ENCODE results near the gene EMILIN1.

DNA sequence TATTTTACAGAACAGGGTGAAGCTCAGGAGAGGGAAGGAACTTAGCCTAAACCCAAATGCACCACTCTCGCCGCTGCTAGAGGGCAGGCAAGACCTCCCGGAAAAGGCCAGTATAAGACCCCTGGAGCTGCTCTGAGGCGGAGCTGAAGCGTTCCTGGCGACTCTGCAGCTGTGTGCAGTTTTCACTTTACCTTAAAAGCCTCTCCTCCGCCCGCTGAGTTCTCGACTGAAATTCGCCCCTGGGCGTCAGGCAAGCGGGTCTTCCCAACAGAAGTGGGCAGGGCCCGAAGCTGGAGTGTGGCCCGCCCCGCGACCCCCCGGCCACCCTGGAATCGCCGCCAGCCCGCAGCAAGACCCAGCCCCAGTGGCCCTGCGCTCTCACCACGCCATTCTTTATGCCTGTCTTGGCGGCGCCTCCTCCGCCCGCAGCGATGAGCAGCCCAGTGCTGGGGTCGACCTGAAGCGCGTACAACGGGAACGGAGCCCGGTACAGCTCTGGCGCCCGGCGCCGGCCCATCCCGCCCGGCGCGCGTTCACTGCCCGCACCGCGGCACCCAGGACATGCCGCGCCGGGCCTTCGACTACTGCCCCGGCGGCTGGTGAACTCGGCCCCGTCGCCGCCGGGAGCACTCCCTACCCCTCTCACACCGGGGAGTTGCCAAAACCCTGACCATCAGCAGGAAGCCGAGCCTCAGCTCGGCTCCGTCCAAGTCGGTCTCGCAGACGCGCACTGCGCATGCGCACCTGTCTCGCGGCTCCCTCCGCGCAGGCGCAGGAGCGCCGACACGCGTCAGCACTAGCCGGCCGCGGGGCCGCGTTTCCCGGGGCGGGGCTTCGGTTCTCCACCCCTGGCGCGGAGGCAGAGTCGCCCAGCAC, 55.7 kb downstream of the EMILIN1 start, which contains the start of gene PREB:
- TF ChIP-seq, protein P1, sequence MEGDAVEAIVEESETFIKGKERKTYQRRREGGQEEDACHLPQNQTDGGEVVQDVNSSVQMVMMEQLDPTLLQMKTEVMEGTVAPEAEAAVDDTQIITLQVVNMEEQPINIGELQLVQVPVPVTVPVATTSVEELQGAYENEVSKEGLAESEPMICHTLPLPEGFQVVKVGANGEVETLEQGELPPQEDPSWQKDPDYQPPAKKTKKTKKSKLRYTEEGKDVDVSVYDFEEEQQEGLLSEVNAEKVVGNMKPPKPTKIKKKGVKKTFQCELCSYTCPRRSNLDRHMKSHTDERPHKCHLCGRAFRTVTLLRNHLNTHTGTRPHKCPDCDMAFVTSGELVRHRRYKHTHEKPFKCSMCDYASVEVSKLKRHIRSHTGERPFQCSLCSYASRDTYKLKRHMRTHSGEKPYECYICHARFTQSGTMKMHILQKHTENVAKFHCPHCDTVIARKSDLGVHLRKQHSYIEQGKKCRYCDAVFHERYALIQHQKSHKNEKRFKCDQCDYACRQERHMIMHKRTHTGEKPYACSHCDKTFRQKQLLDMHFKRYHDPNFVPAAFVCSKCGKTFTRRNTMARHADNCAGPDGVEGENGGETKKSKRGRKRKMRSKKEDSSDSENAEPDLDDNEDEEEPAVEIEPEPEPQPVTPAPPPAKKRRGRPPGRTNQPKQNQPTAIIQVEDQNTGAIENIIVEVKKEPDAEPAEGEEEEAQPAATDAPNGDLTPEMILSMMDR (IDR thresholded peaks at IDR 0.05): peak in 1 of 4 donors; percentile 7
- peak; percentile 86 for TF ChIP-seq POLR2A (IDR thresholded peaks at IDR 0.05)

Data from right lobe of liver (tissue), 4 donors.